Left renal cortex interstitium (tissue), 4 donors: ENCODE results near the gene ANAPC15. TPM values are rescaled to one million over a fixed set of nuclear protein-coding genes. Genes with fewer than 3 reads are reported as not detected.
A peak's percentile ranks its signal among the peaks of the same experiment; 100 is the strongest.

Source experiments
- DNase-seq, 4 donors: peaks; one replicate each; pipeline ENCODE4 v3.0.0-alpha.2; 2013; ENCODE audit warnings: low read depth in 4 of 4, low spot score in 2 of 4, missing footprints in 1 of 4
- polyA plus RNA-seq, 4 donors: library from polyadenylated mRNA; unstranded; fragments of 120-200 nt; gene quantifications; one replicate each; pipeline ENCODE4 v1.2.1, GENCODE V29; 2013; ENCODE audit not compliant: insufficient read length in 4 of 4

Gene ANAPC15
- polyA plus RNA-seq, 4 donors, result 47.2 to 57.8 (median 50.2) TPM

DNA sequence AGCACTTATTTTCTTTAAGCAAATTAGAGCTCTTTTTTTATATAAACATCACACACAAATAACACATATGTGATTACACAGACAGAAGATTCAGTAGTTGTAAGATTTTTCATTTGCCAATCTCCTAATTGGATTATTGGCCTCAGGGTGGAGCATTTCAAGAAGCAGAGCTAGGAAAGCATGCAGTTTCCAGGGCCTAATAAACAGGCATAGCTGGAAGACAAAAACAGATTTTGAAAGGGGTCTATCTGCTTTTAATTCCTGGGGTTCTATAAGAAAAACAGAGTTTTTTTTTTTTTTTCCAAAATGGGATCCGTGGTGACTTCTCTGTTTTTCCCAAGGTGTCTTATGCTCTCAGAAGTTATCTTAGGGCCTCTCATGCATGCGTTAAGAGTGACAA, 15.4 kb upstream of the ANAPC15 start:
- DNase-seq, result no peak

DNA sequence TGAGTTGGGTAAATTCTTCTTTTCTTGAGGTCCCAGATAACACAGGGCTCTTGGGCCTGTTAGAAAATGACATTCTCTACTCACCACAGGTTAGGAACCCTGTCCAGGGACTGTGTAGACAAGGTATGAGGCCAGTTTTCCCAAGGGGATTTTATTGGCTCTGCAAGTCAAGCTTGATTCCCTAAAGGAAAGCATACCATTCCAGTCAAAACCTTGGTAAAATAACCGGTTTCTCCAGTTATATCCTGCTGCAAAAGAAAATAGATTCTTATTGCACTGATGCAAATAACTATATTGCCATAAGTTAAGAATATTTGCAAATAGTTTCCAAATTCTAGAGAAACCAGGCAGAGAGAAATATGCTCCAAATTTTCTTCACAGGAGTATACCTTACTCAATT, 13.5 kb upstream of the ANAPC15 start:
- no peak for DNase-seq

DNA sequence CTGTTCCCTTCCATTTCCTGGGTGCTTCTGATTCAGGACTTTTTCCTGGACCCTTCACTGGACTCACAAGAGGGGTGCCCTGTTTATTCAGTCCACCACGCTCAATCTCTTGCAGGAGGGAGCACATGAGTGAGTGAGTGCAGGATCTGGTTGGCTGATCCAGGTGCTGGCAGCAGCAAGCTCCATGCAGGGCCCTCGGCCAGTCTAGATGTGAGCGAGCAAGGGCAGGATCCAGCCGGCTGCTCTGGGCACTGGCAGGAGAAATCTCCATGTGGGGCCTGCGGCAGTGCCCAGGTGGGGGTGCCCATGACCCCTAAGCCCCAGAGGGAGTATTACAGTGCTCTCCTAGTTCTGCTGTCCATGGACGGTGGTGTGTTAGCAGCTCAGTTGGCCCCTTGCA, 11.6 kb upstream of the ANAPC15 start:
- no peak for DNase-seq

DNA sequence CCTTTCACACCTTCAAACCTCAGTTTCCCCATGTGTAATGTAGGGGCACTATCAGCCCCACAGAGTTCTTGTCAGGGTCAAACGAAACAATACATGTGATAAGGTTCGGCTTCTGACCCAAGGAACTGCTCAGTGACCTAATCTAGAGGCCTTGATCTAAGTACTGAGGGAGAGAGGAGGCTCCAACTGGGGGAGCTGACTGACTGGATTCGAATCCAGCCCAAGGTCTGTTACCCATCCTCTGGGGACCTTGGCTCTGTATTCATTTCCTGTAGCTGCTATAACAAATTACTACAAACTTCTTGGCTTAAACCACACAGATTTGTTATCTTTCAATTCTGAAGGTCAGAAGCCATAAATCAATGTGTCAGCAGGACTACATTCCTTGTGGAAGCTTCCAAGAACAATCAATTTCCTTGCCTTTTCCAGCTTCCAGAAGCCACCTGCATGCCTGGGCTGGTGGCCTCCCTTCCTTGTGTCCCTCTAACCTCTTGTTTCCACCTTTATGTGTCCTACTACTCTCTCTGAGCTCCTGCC, 10.7 kb upstream of the ANAPC15 start:
- no peak for DNase-seq

DNA sequence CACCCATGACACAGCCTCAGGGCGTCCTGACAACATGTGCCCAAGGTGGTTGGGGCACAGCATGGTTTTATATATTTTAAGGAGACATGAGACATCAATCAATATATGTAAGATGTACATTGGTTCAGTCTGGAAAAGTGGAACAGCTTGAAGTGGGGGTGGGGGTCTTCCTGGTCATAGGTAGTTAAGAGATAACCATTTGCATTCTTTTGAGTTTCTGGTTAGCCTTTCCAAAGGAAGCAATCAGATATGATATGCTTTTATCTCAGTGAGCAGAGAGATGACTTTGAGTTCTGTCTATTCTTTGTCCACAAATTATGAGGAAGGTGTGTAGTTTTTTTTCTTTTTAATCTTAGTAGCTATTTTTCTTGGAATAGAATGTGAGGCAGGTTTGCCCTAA, 10.1 kb upstream of the ANAPC15 start:
- DNase-seq, result no peak

DNA sequence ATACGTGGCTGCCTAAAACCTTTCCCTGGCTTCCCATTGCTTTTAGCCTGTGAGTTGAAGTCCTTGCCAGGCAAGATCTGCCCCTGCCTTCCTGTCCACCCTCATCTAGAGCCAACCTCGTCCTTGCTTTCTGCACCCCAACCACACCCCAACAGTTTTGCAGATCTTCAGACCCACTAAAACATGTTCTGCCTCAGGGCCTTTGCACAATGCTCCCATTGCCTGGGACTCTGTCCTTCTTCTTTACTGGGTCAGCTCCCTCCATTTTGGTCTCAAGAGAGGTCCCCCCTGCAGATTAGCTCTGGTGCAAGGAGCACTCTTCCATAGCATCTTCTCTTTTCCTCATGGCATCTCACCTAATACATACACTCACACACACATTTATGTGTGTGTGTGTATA, 8.4 kb upstream of the ANAPC15 start:
- DNase-seq, result no peak

DNA sequence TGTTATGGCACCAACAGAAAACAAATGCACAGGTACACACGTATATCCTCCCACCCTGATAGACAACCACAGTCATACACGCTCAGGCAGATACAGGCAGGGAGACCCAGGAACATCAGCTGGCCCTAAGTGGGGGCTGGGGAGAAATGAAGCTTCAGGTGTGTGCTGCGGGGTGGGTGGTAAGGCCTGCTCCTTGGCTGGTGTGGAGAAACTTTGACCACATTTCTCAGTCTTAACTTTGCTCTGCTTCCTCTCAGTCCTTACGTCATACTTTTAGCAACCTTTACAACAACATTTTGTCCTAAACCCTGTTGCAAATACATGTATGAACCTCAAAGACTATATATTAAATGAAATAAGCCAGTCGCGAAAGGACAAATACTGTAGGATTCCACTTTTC, 6.7 kb upstream of the ANAPC15 start:
- DNase-seq, result no peak

DNA sequence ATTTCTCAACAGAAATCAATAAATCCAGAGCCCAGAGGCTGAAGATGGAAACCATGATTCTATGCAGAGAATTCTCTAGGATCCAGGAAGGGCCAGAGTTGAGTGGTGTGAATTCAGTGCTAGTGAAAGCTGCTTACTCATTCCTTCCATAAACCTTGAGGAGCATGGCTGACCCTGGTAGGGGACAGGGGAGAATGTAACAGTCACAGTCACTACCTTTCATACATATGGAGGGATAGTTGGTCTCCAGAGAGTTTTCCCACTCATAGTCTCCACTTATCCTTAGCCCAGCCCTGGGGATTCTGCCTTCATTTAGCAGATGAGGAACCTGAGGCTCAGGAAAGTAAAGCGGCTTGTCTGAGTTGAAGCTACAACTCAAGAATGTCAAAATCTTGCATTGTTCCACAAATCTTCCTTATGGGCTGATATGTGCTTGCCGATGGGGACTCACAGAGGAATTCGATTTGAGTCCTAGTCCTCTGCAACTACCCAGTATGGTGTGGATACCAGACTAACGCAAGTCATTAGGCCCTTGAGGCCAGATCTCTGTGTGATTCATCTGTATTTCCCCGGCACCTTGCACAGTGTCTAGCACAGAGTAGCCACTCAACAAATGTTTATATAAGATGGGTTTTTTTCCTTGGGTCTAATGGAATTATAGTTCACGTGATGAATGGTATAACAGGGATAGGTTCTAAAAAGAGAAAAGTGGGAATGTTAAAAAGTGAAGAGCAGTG, 3.7 kb upstream of the ANAPC15 start:
- no peak for DNase-seq

DNA sequence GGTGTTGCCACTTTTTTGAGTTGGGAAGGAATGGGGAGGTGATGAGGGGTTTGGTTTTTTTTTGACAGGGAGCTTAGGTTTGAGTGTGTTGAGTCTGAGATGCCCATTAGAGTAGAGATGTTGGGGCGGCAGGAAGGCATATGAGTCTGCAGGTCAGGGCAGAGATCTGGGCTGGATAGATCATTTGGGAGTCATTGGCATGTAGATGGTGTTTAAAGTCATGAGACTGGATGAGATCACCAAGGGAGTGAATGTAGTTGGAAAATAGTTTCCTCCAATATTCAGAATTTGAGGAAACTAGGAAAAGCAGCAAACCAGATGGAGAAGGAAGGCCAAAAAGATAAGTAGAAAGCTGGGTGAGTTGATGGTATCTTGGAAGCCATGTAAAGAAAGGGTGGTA, 2.1 kb upstream of the ANAPC15 start:
- DNase-seq, result no peak

DNA sequence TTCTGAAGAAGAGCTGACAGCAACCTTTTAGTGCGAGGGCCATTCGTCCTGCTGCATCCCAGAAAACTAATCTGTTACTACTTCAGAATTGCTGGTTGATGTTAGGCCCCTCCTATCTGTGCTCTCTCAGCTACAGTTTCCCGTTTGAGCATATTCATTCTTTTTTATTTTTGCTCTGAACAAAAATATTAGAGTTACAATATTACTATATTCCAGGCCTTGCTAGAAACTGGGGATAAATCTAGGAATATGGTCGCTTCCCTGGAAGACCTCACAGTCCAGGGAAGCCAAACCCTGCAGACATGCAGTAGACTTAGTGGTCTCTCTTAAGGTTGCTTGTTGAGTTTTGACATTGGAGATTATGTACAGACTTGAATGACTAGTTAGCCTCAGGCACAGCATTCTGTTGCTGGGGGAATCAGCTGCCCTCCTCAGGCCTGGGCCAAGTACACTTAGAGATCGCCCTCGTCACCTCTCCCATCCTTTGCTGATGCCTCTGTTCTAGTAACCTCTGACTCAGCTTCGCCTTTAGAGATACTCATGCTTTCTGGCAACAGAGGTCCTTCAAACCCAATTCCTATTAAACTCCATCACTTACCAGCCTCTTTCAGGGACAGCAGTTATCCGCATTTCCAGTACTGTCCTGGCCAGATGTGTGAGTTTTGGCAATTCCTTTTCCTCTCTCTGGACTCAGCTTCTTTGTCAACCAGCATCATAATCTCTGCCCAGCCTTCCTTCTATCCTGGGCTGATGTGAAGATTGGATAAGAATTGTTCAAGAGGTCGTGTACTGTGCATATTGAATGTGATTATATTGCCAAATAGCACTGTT, 698 bp upstream of the ANAPC15 start:
- no peak for DNase-seq

DNA sequence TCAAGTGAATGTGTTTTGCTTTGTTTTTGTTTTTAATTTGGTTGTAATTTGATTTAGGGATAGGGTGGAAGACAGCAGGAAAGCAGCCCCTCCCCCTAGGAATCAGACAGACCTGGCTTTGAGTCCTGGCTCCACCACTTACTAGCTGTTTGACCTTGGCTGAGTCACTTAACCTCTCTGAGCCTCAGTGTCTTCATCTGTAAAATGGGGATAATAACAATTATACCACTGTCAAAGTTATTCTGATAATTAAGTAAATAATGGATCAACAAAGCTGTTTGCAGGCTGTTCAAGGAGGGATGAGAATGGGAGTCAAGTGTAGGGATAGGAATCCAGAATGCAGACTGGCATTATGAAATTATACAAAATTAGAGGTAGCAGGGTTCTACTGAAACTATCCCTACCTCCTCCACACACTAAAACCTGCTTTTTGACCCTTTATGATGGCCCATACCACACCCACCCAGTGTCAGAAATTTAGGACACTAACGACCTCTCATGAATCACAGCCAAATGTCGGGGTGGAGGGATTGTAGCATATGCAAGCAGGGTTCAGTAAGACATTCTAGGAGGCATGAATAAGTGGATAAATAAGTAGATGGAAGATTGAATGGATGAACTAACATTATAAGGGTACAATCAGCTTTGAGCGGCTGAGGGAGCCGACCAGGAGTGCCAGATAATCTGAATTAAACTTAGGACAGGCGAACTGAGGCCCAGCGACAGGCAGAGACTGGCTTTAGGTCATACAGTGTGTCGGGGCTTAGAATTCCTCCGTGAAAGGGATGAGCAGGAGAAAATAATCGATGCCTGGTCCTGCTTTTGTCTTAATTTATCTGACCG, 974 bp downstream of the ANAPC15 start:
- DNase-seq, result peak in 1 of 4 donors; percentile 16

DNA sequence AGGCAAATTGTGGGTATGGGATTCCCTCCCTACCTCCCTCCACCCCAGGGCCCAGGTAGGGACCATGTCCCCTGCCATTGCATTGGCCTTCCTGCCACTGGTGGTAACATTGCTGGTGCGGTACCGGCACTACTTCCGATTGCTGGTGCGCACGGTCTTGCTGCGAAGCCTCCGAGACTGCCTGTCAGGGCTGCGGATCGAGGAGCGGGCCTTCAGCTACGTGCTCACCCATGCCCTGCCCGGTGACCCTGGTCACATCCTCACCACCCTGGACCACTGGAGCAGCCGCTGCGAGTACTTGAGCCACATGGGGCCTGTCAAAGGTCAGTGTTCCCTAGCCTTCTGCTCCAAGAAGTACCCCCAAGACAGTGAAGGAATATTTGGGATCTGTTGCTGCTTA, 6.6 kb downstream of the ANAPC15 start, which contains the start of gene TOMT:
TSS of gene TOMT (plus strand) at position 37 of the 400 bp plus-strand sequence. CDS start at position 65, 28 bp downstream.
- DNase-seq, result no peak

DNA sequence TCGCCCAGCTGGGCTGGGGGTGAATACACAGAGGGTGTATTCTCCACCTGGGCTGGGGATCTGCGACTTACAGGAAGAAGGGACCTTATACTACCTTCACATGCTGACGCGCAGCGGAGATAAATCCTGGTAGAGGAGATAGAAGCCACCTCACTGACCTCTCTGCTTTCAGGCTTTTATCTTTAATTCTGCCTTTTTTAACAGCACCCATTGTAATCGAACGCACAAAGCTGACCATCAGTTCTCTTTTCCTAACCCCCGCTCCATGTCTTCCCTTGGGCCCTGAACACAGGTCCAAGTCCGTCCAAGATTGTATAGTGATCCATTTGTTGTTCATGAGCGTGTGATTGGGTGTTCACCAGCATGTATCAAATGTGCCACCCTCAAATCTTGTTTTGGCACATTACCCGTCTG, 8.7 kb downstream of the ANAPC15 start:
- no peak for DNase-seq

DNA sequence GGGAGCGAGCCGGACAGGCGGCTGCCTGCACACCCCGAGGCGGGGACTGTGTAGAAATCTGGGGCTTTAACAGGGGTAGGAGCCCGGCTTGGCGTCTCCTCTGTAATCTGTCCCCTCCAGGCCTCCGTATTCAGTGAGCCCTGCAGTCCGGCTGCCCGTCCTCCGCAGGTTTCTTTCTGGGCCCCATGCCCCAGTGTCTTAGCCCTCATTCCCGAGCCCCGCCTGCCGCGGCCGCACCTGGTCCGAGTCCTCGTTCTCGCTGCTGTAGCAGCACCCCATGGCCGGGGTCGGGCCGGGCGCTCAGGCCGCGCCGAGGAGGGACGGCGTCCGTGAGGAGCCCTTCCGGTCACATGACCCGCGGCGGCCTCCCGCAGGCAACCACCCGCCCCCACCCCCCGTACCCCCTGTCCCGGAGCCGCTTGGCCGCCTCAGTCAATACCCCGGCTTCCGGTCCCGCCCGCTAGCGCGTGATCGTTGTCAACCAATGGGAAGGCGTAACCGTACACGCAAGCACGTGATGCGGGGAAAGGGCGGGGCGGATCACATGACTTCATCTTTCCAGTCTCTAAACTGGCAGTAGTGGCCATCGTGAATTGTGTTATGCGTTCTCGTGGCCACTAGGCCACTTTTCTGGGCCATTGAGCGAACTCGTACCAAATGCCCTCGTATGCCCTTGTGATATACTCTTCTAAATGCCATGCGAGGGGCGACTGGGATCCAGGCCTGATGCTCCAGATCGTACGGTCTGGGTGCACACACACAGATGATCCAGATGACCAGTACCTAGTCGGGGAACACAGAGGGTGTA, 9.3 kb downstream of the ANAPC15 start, which contains the start of gene LAMTOR1:
TSS of gene LAMTOR1 (minus strand) at position 352 of the 808 bp plus-strand sequence. CDS start at position 279, 73 bp downstream.
- DNase-seq, result peak; percentile 93 to 98 (median 95)

DNA sequence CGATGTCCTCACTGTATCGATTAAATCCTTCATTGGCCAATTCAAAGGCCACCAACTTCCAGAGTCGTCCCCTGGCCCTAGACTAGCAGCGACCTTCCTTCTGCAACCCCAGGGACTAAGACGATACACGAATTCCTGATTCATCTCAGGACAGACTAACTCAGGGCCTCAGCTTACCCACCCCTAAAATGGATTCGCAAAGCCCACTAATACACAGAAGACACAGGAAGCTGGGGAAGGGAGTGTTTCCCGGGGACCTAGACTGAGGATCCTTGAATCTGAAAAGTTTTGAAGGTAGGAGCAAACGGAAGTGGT, 9.9 kb downstream of the ANAPC15 start:
- DNase-seq, result no peak

DNA sequence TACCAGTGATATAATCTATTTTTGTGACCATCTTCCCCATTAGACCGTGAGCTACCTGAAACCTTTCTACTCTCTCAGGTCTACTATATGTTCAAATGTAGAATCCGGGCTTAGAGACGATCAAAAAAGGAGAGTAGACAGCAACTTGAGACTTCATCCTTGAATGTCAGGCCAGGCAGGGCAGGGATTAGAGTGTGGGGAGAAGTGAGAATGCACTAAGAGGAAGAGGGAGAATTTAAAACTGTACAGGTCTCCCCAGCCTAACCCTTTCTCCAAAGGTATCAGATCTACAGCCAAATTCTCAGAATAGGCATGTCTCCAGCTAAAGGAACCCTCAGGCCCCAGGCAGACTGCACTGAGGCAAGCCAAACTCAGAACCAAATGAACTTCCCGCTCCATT, 10.3 kb downstream of the ANAPC15 start:
- no peak for DNase-seq

DNA sequence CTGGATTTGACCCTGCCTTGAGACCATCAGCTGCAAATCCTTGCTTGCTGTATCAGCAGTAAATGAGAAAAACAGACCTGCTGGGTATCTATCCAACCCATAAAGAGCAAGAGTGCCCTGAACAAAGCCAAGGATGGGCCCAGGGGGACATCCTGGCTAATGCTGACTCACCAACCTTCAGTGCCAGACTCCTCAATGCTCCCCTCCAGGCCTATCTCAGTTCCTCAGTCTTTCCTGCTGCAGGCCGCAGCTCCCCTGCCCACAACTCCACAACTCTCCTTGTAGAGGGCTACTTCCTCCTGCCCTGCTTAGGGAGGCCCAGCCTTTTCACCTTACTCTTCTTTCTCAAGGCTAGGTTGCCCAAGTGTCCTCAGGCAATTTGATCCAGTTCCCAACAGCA, 12.0 kb downstream of the ANAPC15 start:
- DNase-seq, result no peak

DNA sequence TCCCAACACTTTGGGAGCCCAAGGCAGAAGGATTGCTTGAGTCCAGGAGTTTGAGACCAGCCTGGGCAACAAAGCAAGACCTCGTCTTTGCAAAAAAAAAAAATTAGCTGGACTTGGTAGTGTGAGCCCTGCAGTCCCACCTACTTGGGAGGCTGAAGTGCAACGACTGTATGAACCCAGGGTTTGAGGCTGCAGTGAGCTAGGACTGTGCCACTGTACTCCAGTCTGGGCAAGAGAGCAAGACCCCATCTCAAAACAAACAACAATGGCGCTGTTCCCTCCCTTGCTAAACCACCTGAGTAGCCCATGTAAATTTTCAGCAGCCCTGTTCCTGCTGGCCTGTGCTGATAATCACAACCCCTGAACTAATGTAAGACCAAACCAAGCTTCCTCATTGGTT, 12.5 kb downstream of the ANAPC15 start:
- no peak for DNase-seq

DNA sequence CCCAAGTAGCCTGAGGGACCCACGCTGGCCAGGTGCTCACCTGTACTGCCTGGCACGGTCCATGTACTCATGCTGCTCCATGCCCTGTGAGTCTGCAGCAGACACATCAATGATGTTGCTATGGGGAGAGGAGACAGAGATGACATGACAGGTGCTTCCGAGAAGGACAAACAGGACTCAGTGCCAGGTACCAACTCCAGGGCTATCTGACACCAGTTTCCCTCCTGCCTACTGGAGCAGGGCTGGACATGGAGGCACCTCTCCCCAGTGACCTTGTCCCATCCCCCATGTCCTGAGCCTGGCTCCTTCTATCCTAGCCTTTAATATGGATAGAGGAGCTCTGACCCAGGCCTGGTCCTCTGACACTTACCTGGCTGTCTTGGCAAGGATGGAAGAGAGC, 13.8 kb downstream of the ANAPC15 start:
- no peak for DNase-seq

DNA sequence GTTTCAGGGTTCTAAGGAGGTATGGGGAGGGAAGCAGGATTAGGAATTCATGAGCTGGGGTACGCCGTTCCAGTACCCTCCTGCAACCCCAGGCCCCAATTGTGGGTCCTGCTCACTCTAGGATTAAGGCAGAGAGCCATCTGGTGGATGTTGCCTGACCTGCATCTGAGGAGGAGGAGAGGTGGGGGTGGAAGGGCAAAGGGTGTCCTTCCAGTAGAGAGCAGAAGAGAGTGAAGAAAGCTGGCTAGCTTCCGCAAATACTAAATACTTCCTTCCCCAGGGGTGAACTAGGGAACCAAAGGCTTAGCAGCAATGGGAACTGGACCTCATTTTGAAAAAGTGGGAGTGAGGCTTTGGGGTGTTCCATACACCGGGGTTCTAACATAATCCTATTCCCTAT, 21.2 kb downstream of the ANAPC15 start:
- DNase-seq, result no peak
